Lower leg skin (tissue), 4 donors: Measurements from ENCODE around the gene KIAA0513. TPM values are rescaled to one million over a fixed set of nuclear protein-coding genes. Genes with fewer than 3 reads are reported as not detected.

Experiments
- DNase-seq, 2 donors: peaks; one replicate each; pipeline ENCODE4 v3.0.0-alpha.2; 2019; ENCODE audit warnings: low spot score in 2 of 2
- H3K4me3 ChIP-seq: fragments of 200-600 bp; sonication (generic); 2 replicates; pipeline ENCODE4 v1.5.1; 2017; ENCODE audit warnings: mild to moderate bottlenecking, low read depth; ENCODE audit not compliant: poor library complexity, severe bottlenecking
- POLR2A ChIP-seq, 2 donors: fragments of 450-650 bp; IDR thresholded peaks; one replicate each; pipeline ENCODE4 v1.6.1; 2016 to 2017; ENCODE audit warnings: antibody characterized with exemption in 2 of 2, mild to moderate bottlenecking in 1 of 2, moderate library complexity in 1 of 2
- whole genome bisulfite sequencing, 2 donors: methylation state at CpG; one replicate each; pipeline ENCODE4 v1.1.5; 2018; 5-methylcytosine and 5-hydroxymethylcytosine counted together
- intact Hi-C: fragments of 100-400 bp; cut with DNase I; formaldehyde crosslinking; loops from one replicate; pipeline ENCODE4 v1.15.0; 2023; ENCODE audit warnings: low total_unique reads
- total RNA-seq, 4 donors: library from RNA; depleted of rRNA; stranded (reverse); fragments of >200 nt; gene quantifications; one replicate each; pipeline ENCODE4 v1.1.0, GENCODE V29; 2016
- TF ChIP-seq, protein P1 (sequence below), 3 donors: fragments of 450-650 bp; IDR thresholded peaks; one replicate each; pipeline ENCODE4 v1.5.1; 2016; ENCODE audit warnings: antibody characterized with exemption in 3 of 3, mild to moderate bottlenecking in 3 of 3, moderate library complexity in 2 of 3

The KIAA0513 gene
- total RNA-seq, 4 donors from 2014 or later: 37.5 to 48.1 (median 39.2) TPM

- no peak overlapping the region for H3K4me3 ChIP-seq
- intact Hi-C loops: no loop called here
- WGBS, 2 donors: 79 to 81% methylated on average over 10 to 11 of the region's 11 CpGs
- TF ChIP-seq POLR2A (IDR thresholded peaks at IDR 0.05): no peak
- TF ChIP-seq, protein P1, sequence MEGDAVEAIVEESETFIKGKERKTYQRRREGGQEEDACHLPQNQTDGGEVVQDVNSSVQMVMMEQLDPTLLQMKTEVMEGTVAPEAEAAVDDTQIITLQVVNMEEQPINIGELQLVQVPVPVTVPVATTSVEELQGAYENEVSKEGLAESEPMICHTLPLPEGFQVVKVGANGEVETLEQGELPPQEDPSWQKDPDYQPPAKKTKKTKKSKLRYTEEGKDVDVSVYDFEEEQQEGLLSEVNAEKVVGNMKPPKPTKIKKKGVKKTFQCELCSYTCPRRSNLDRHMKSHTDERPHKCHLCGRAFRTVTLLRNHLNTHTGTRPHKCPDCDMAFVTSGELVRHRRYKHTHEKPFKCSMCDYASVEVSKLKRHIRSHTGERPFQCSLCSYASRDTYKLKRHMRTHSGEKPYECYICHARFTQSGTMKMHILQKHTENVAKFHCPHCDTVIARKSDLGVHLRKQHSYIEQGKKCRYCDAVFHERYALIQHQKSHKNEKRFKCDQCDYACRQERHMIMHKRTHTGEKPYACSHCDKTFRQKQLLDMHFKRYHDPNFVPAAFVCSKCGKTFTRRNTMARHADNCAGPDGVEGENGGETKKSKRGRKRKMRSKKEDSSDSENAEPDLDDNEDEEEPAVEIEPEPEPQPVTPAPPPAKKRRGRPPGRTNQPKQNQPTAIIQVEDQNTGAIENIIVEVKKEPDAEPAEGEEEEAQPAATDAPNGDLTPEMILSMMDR (IDR thresholded peaks at IDR 0.05): no peak
- DNase-seq: no peak
Measured at GRCh38 chr16:85062845-85063244, 35.2 kb downstream of the KIAA0513 start.

GRCh38 chr16:85064186-85064585 lies 36.6 kb downstream of the KIAA0513 start:
- WGBS, 2 donors: 92 to 96% methylated on average over 6 of the region's 6 CpGs
- DNase-seq: no peak
- TF ChIP-seq, protein P1 (IDR thresholded peaks at IDR 0.05): no peak
- TF ChIP-seq POLR2A (IDR thresholded peaks at IDR 0.05): no peak
- intact Hi-C loops: no loop called here
- H3K4me3 ChIP-seq: no peak overlapping the region

GRCh38 chr16:85065099-85065498 lies 37.5 kb downstream of the KIAA0513 start:
- intact Hi-C loops: no loop called here
- TF ChIP-seq, protein P1 (IDR thresholded peaks at IDR 0.05): no peak
- no peak for TF ChIP-seq POLR2A (IDR thresholded peaks at IDR 0.05)
- H3K4me3 ChIP-seq: no peak overlapping the region
- no peak for DNase-seq
- 87 to 97% methylated on average over 13 of the region's 13 CpGs for WGBS, 2 donors

GRCh38 chr16:85066346-85066885 lies 38.8 kb downstream of the KIAA0513 start:
- intact Hi-C loops: no loop called here

GRCh38 chr16:85067024-85067423 lies 39.4 kb downstream of the KIAA0513 start:
- no peak for DNase-seq

More at GRCh38 chr16:85066346-85066885, 38.8 kb downstream of the KIAA0513 start:
- no peak for TF ChIP-seq POLR2A (IDR thresholded peaks at IDR 0.05)
- TF ChIP-seq, protein P1 (IDR thresholded peaks at IDR 0.05): no peak
- 91% methylated on average over 12 of the region's 12 CpGs for WGBS, 2 donors
- no peak for DNase-seq
- no peak overlapping the region for H3K4me3 ChIP-seq

More at GRCh38 chr16:85067024-85067423, 39.4 kb downstream of the KIAA0513 start:
- whole genome bisulfite sequencing, 2 donors: 93 to 96% methylated on average over 15 to 18 of the region's 18 CpGs
- H3K4me3 ChIP-seq: no peak overlapping the region
- intact Hi-C loops: no loop called here
- TF ChIP-seq, protein P1 (IDR thresholded peaks at IDR 0.05): no peak
- no peak for TF ChIP-seq POLR2A (IDR thresholded peaks at IDR 0.05)
